MM.1S (cell line): Measurements from ENCODE around the gene RIPOR3.

ENCODE experiments used
- DNase-seq: peaks from one replicate; pipeline ENCODE4 v3.0.0-alpha.2; 2015
- H2AFZ ChIP-seq: fragments of 300-600 bp; sonication (generic); 2 replicates; pipeline ENCODE4 v1.6.0; 2016; ENCODE audit warnings: antibody characterized with exemption, low read length
- H3F3A ChIP-seq: fragments of 300-600 bp; sonication (generic); 2 replicates; pipeline ENCODE4 v1.6.1; 2016; ENCODE audit warnings: mild to moderate bottlenecking, antibody characterized with exemption, low read length, moderate library complexity, mixed read lengths; ENCODE audit not compliant: insufficient read depth
- H3K27ac ChIP-seq: fragments of 300-600 bp; sonication (generic); 2 replicates; pipeline ENCODE4 v1.5.1; 2016; ENCODE audit warnings: mild to moderate bottlenecking, low read length
- H3K27me3 ChIP-seq: fragments of 300-600 bp; sonication (generic); replicated peaks from 2 replicates; pipeline ENCODE4 v1.6.0; 2016; ENCODE audit warnings: low read length; ENCODE audit not compliant: insufficient read depth
- H3K36me3 ChIP-seq: fragments of 300-600 bp; sonication (generic); replicated peaks from 2 replicates; pipeline ENCODE4 v1.6.1; 2016; ENCODE audit warnings: mild to moderate bottlenecking, low read length, mixed read lengths; ENCODE audit not compliant: insufficient read depth
- H3K4me1 ChIP-seq: fragments of 300-600 bp; sonication (generic); 2 replicates; pipeline ENCODE4 v1.6.1; 2016; ENCODE audit warnings: low read length, mixed read lengths
- H3K4me2 ChIP-seq: fragments of 300-600 bp; sonication (generic); 2 replicates; pipeline ENCODE4 v1.6.0; 2016; ENCODE audit warnings: low read depth, low read length
- H3K4me3 ChIP-seq: fragments of 300-600 bp; sonication (generic); 2 replicates; pipeline ENCODE4 v1.5.1; 2016; ENCODE audit warnings: low read length, mixed read lengths
- H3K79me2 ChIP-seq: fragments of 300-600 bp; sonication (generic); 2 replicates; pipeline ENCODE4 v1.6.1; 2016; ENCODE audit warnings: mixed run types, low read length, mixed read lengths
- H3K9ac ChIP-seq: fragments of 300-600 bp; sonication (generic); 2 replicates; pipeline ENCODE4 v1.6.1; 2016; ENCODE audit warnings: low read length, mixed read lengths
- H3K9me2 ChIP-seq: fragments of 300-600 bp; sonication (generic); replicated peaks from 2 replicates; pipeline ENCODE4 v1.6.1; 2016; ENCODE audit warnings: mild to moderate bottlenecking, low read length, mixed read lengths; ENCODE audit not compliant: insufficient read depth
- H3K9me3 ChIP-seq: fragments of 300-600 bp; sonication (generic); replicated peaks from 2 replicates; pipeline ENCODE4 v1.6.1; 2016; ENCODE audit warnings: mild to moderate bottlenecking, low read length, mixed read lengths; ENCODE audit not compliant: insufficient read depth
- H4K20me1 ChIP-seq: fragments of 300-600 bp; sonication (generic); 2 replicates; pipeline ENCODE4 v1.6.1; 2016; ENCODE audit warnings: mild to moderate bottlenecking, low read length, moderate library complexity, mixed read lengths; ENCODE audit not compliant: insufficient read depth
- CTCF ChIP-seq: fragments of 300-600 bp; sonication (generic); IDR thresholded peaks from 2 replicates; pipeline ENCODE4 v1.5.1; 2016; ENCODE audit warnings: antibody characterized with exemption, low read length, mixed read lengths
- EZH2 ChIP-seq: fragments of 300-600 bp; sonication (generic); optimal IDR thresholded peaks from 2 replicates; pipeline ENCODE3; 2017; ENCODE audit warnings: low read depth, mild to moderate bottlenecking, antibody characterized with exemption, low read length, mixed read lengths
- EZH2phosphoT487 ChIP-seq: fragments of 300-600 bp; sonication (generic); IDR thresholded peaks from 2 replicates; pipeline ENCODE4 v1.6.1; 2018; ENCODE audit warnings: antibody characterized with exemption, low read length

RIPOR3 gene

GRCh38 chr20:50607436-50607835 is 83.9 kb downstream of the RIPOR3 start:
- TF ChIP-seq EZH2 (no peak), CTCF (no peak), EZH2phosphoT487 (no peak)
- Histone ChIP-seq H3K9me3 (no peaks in the 10 kb centered on the region), H3F3A (no peaks in the 10 kb centered on the region), H3K27me3 (no peaks in the 10 kb centered on the region), H3K36me3 (no peaks in the 10 kb centered on the region), H2AFZ (no peak overlapping the region), H3K9me2 (no peaks in the 10 kb centered on the region), H4K20me1 (no peaks in the 10 kb centered on the region), H3K4me3 (no peak overlapping the region), H3K79me2 (no peaks in the 10 kb centered on the region), H3K9ac (no peak overlapping the region), H3K4me1 (no peaks in the 10 kb centered on the region), H3K4me2 (no peak overlapping the region), H3K27ac (no peak overlapping the region)
- no peak for DNase-seq

DNA sequence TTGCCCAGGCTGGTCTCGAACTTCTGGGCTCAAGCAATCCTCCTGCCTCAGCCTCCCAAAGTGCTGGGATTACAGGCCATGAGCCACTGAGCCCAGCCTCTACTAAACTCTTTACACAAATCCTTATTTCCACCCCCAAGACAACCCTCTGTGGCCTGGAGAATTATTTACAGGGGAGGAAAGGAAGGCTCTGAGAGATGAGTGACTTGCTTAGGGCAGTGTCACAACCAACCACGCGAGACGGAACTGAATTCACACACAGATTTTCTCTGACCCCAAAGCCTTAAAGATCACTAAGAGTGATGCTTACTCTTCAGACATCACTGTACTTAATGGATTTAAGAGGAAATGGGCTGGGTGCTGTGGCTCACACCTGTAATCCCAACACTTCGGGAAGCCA is 86.2 kb downstream of the RIPOR3 start:
- TF ChIP-seq EZH2 (no peak), CTCF (no peak), EZH2phosphoT487 (no peak)
- H3K27me3 ChIP-seq, result no peaks in the 10 kb centered on the region
- no peak overlapping the region for H2AFZ ChIP-seq
- no peak overlapping the region for H3K27ac ChIP-seq
- H3F3A ChIP-seq, result no peaks in the 10 kb centered on the region
- H3K4me3 ChIP-seq, result no peak overlapping the region
- DNase-seq, result no peak
- H3K4me1 ChIP-seq, result 0 out of 2 replicates have a peak, but pooled peaks cover 8% of the 10 kb centered on the region
- H3K79me2 ChIP-seq, result no peaks in the 10 kb centered on the region
- no peak overlapping the region for H3K4me2 ChIP-seq
- no peaks in the 10 kb centered on the region for H3K9me3 ChIP-seq
- H4K20me1 ChIP-seq, result no peaks in the 10 kb centered on the region
- no peaks in the 10 kb centered on the region for H3K9me2 ChIP-seq
- H3K9ac ChIP-seq, result no peak overlapping the region
- H3K36me3 ChIP-seq, result no peaks in the 10 kb centered on the region

GRCh38 chr20:50604451-50604850 is 86.9 kb downstream of the RIPOR3 start:
- H3K36me3 ChIP-seq, result no peaks in the 10 kb centered on the region
- TF ChIP-seq CTCF (no peak), EZH2phosphoT487 (no peak), EZH2 (no peak)
- no peak for DNase-seq

More at GRCh38 chr20:50604451-50604850, 86.9 kb downstream of the RIPOR3 start:
- Histone ChIP-seq H2AFZ (no peak overlapping the region), H3K27me3 (no peaks in the 10 kb centered on the region), H3K79me2 (no peaks in the 10 kb centered on the region), H3K9me3 (no peaks in the 10 kb centered on the region), H3K27ac (no peak overlapping the region), H3K9me2 (no peaks in the 10 kb centered on the region), H3F3A (no peaks in the 10 kb centered on the region), H3K4me3 (no peak overlapping the region), H3K4me2 (no peak overlapping the region), H4K20me1 (no peaks in the 10 kb centered on the region), H3K4me1 (0 out of 2 replicates have a peak, but pooled peaks cover 8% of the 10 kb centered on the region), H3K9ac (no peak overlapping the region)
